Activated CD4-positive, alpha-beta T cell treated with anti-CD3 and anti-CD28 coated beads for 48 hours (primary cell): ENCODE measurements around the gene PCGF3.
"Not testable (repeated sequence)": the region's sequence is repeated elsewhere in the genome, so short reads cannot be mapped to it uniquely, and the experiment has no call there.

Experiments used
- DNase-seq: peaks from one replicate; pipeline ENCODE4 v3.0.0-alpha.2; 2020

PCGF3 gene

GRCh38 chr4:743463-744211, 38.0 kb downstream of the PCGF3 start:
- no peak for DNase-seq

GRCh38 chr4:744212-744841, 38.7 kb downstream of the PCGF3 start:
- DNase-seq, result no peak

- no peak for DNase-seq
Measured at GRCh38 chr4:747546-748170, 42.0 kb downstream of the PCGF3 start.

- no peak for DNase-seq
Measured at GRCh38 chr4:748461-748860, 42.8 kb downstream of the PCGF3 start.

DNA sequence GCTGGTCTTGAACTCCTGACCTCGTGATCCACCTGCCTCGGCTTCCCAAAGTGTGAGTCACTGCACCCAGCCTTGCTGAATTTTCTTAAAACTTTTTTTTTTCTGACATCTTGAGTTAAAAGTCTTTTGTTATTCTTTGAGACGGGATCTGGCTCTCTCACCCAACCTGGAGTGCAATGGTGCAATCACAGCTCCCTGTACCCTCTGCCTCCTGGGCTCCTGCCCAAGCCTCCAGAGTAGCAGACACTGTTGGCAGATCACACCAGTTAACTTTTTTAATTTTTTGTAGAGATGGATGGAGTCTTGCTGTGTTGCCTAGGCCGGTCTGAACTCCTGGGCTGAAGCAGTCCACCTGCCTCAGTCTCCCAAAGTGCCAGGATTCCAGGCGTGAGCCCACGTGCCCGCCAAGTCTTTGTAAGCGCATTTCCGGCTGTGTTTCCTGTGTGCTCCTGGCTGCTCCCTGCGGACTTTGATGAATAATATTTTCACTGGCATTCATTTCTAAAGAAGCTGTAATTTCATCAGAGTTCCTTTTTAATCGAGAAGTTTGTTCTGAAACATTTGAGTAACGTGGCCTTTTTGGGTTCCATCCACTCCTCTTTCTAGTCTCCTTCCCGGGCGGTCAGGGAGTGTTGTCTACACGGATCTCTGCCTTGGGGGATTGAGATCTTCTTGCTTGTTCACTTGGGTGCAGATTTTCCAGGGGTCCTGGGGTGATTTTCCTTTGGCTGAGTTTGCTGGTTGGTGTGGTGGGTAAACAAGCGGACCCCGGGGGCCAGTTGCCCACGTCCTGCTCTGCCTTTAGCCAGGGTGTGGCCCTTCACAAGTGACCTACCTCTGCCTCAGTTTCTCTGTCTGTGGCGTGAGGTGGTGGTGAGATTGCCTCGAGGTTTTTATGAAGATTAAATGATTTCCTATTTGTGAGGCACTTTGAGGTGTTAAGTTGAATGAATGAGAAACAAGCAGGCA, 44.4 kb downstream of the PCGF3 start:
- DNase-seq, result no peak

DNA sequence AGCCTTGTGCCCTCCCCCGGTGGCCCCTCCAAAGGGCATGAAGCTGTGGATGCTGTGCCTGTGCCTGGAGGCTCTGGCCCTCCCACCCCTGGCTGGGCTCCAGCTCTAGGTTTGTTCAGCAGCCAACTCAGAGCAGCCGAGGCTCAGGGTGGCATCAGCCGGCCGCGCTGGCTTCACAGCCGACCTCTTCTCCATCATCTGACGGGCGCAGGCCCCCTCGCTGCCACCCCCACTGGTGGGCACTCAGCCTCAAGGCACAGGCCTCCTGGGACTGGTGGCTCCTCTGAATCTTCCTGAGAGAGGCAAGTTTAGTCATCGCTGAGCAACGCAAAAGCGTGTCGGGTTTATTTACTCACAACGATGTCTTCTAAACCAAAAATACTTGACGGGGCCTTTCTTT, 46.0 kb downstream of the PCGF3 start:
- no peak for DNase-seq

DNA sequence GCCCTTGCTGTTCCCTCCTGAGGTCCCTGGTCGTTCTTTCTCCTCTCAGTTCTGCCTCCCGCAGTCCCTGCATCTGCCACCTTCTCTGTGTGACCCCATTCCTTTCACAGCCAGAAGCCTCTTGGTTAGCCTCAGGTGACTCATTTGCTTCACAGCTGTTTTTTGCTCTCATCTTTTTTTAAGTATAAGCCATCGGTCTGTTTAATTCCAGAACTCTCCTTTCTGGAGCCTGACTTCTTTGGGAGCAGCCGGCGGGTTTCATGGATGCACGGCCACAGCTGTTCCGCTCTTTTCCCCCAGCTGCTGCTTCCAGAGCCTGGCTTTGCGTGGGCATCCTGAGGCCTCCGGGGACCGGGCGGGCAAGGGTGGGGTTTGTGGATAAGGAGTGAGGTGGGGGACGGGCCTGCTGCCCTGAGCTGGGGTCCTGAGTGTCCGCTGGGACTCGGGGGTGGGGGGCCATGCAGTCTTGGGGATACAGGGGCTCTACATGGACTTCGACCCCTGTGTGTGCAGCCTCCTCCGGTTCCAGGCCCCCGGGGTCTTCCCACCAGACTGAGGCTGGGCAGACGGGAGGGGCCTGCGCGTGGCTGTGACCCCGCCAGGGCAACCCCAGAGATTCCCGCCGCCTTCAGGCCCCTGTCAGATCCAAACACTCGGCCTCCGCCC, 46.7 kb downstream of the PCGF3 start:
- DNase-seq, result no peak

GRCh38 chr4:753186-753585, 47.6 kb downstream of the PCGF3 start:
- not testable (repeated sequence) for DNase-seq

GRCh38 chr4:754221-755120, 48.8 kb downstream of the PCGF3 start:
- DNase-seq, result no peak

- no peak for DNase-seq
Measured at GRCh38 chr4:757111-757510, 51.5 kb downstream of the PCGF3 start.

- not testable (repeated sequence) for DNase-seq
Measured at GRCh38 chr4:759810-760209, 54.2 kb downstream of the PCGF3 start.

- no peak for DNase-seq
Measured at GRCh38 chr4:760616-761015, 55.0 kb downstream of the PCGF3 start.

- DNase-seq, result no peak
Measured at GRCh38 chr4:761086-761485, 55.5 kb downstream of the PCGF3 start.

- no peak for DNase-seq
Measured at GRCh38 chr4:761739-762138, 56.1 kb downstream of the PCGF3 start.

DNA sequence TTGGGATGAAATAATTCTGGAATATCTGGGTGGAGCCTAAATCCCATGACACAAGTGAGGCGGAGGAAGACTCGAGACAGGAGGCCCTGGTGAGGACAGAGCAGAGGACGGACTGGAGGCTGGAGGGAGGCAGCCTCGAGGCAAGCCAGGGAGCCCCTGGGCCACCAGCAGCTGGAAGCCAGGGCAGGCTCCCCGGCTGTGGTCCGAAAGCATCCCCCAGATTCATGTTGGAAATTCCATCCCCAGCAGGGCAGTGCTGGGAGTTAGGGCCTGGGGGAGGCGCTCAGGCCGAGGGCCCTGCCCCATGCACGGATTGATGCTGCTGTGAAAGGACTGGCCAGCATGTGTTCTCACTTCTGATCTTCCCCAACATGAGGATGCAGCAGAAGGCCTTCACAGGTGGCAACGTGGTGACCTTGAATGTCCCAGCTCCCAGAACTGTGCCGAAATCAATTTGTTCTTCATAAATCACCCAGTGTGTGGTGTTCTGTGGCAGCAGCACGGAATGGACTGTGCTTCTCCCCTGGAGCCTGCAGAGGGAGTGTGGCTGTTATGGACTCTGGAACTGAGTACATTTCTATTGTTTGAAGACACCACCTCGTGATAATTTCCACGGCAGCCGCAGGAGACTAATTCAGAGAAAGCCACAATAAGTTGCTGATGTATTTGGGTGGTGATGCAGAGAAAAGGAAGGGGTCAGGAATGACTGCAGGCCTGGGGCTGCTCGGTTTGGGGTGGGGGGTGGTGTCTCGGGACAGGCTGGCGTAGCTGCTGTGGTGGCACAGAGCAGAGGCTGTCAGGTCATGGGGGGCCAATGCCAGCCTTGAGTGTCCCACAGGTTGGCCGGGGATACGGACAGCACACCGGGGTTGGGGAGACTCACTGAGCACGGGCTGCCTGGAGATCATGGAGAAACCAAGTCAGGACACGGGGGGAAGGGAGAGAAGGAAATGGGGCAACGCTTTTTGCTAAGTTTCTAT, 56.9 kb downstream of the PCGF3 start:
- no peak for DNase-seq

- no peak for DNase-seq
Measured at GRCh38 chr4:763191-763810, 57.7 kb downstream of the PCGF3 start.

- no peak for DNase-seq
Measured at GRCh38 chr4:763922-764321, 58.3 kb downstream of the PCGF3 start.

DNA sequence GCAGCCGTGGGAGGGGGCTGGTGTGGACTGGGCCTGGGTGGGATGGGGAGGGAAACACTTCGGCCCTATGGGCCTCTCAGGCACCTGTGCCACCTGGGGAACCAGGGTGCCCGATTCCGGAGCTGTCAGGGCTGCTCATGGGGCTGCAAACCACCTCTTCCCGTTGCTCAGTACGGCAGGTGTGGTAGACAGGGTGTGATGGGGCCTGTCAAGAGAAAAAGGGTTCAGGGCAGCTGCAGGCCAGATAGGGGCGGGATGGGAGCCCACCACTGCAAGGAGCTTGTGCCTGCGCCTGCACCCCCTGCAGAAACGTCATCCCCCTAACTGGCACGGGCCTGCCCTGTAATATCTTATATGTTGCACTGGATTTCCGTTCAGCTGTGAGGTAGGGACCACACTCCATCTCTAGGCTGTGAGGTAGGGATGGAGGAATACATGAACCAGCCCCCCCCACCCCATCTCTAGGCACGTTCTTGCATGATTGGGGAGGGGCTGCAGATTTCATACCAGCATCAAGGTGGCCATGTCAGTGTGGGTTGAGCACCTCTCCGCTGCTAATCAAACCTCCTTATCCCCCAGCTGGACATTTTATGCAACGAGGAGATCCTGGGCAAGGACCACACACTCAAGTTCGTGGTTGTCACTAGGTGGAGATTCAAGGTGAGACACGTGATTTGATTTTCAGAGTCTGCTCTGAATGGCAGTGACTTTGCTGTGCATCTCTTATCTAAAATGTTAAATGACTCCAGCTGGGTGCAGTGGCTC, 59.0 kb downstream of the PCGF3 start:
- DNase-seq, result no peak

DNA sequence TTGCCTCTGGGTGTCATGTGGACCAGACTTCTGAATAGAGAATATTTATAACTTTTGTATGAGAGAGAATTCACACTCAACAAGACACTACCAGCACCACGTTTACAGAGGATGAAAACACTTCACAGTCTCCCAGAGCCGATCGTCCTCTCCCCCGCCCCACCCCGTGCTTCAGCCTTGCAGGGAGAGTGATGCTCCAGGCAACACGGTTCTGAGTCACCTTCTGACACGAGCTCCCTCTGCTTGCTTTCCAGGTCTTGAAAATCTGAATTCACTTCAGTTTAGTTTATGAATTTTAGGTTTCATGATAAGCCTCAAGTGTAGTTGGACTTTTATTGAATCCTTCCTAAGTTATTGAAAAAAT, 60.5 kb downstream of the PCGF3 start:
- no peak for DNase-seq
